Measurements from ENCODE around the gene ANKMY1. TPM values are rescaled to one million over a fixed set of nuclear protein-coding genes. Genes with fewer than 3 reads are reported as not detected.

ANKMY1 gene
- total RNA-seq, 3 donors from 2014 or later (not counting 1 experiment from before 2014, with no cell fraction given), result 43.8 to 51.5 (median 46.6) TPM

DNA sequence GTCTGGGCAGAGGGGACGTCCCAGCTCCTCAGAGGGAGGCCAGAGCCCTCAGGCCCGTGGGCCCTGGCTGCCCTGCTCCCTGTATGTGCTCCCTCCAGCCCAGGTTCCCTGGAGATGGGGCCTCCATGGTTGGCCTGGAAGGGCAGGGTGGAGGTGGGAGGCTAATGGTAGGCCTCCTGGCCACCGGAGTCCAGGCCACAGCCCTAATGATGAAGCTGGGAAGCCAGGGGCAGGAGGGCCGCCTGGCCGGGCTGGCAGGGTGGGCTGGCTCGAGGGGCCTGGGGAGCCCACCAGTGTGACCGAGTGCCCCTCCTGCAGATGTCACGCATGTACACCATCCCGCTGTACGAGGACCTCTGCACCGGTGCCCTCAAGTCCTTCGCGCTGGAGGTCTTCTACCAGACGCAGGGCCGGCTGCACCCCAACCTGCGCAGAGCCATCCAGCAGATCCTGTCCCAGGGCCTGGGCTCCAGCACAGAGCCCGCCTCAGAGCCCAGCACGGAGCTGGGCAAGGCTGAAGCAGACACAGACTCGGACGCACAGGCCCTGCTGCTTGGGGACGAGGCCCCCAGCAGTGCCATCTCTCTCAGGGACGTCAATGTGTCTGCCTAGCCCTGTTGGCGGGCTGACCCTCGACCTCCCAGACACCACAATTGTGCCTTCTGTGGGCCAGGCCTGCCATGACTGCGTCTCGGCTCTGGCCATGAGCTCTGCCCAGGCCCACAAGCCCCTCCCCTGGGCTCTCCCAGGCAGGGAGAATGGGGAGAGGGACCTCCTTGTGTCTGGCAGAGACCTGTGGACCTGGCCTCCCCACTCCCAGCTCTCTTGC is 19.7 kb upstream of the ANKMY1 start:
- no peaks in the 10 kb centered on the region for H3K9me3 Mint-ChIP-seq
- Histone ChIP-seq H3K27ac (ENCODE audit: low read length) (no peak overlapping the region), H3K27me3 (ENCODE audit: control insufficient read depth, insufficient read depth, low read length) (no peaks in the 10 kb centered on the region)

DNA sequence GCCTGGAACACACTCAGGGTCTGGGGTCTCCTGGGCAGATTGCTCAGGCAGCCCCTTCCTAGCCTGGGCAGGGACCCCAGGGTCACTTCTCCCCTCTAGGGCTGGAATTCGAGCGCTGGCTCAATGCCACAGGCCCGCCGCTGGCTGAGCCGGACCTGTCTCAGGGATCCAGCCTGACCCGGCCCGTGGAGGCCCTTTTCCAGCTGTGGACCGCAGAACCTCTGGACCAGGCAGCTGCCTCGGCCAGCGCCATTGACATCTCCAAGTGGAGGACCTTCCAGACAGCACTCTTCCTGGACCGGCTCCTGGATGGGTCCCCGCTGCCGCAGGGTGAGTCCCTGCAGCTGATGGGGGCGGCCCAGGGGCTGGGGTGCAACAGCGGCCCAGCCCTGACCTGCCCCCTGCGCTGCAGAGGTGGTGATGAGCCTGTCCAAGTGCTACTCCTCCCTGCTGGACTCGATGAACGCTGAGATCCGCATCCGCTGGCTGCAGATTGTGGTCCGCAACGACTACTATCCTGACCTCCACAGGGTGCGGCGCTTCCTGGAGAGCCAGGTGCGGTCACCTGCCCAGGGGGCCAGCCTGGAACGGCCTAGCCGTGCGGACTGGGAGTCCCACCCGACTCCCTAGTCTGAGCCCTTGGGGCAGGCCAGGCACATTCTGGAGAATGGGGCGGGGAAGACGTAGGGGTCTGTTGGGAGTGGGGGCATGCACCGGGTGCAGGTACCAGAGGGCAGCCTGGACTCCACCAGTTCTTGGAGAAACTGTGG is 18.8 kb upstream of the ANKMY1 start:
- no peak for DNase-seq
- H3K36me3 Mint-ChIP-seq, result no peaks in the 10 kb centered on the region

More for the DNA sequence above, 19.7 kb upstream of the ANKMY1 start:
- H3K4me1 ChIP-seq (ENCODE audit: control insufficient read depth, insufficient read depth, low read length), result peaks cover 30% of the 10 kb centered on the region
- no peaks in the 10 kb centered on the region for H3K9me3 ChIP-seq (ENCODE audit: control insufficient read depth, insufficient read depth, low read length)
- no peak overlapping the region for H3K4me3 ChIP-seq (ENCODE audit: low read length)
- TF ChIP-seq CTCF (IDR thresholded peaks at IDR 0.05), result no peak
- ATAC-seq, result no peak
- Mint-ChIP-seq H3K4me3 (no peak overlapping the region), H3K4me1 (peaks cover 21 to 39% of the 10 kb centered on the region in 2 donors), H3K27ac (no peak overlapping the region), H3K27me3 (ENCODE audit: low read depth in 2 of 2) (no peaks in the 10 kb centered on the region), H3K36me3 (no peaks in the 10 kb centered on the region)
- no peak for DNase-seq
- intact Hi-C loops (cut with micrococcal nuclease), result no loop called here
- 97% methylated on average over 26 of the region's 26 CpGs for WGBS (ENCODE audit: insufficient coverage)
- peaks cover 55% of the 10 kb centered on the region for H3K36me3 ChIP-seq (ENCODE audit: control insufficient read depth, insufficient read depth, low read length)

GRCh38 chr2:240576036-240576435 is 18.2 kb upstream of the ANKMY1 start:
- H3K4me3 Mint-ChIP-seq, result no peak overlapping the region
- no peaks in the 10 kb centered on the region for H3K27me3 Mint-ChIP-seq (ENCODE audit: low read depth in 2 of 2)
- peaks cover 64% of the 10 kb centered on the region for H3K36me3 ChIP-seq (ENCODE audit: control insufficient read depth, insufficient read depth, low read length)
- peaks cover 44% of the 10 kb centered on the region for H3K4me1 ChIP-seq (ENCODE audit: control insufficient read depth, insufficient read depth, low read length)
- no peak for TF ChIP-seq CTCF (IDR thresholded peaks at IDR 0.05)
- whole genome bisulfite sequencing (ENCODE audit: insufficient coverage), result 90% methylated on average over 6 of the region's 6 CpGs
- no peak for DNase-seq
- no peaks in the 10 kb centered on the region for H3K36me3 Mint-ChIP-seq
- H3K27ac ChIP-seq (ENCODE audit: low read length), result no peak overlapping the region
- H3K4me3 ChIP-seq (ENCODE audit: low read length), result no peak overlapping the region
- no peak for ATAC-seq
- H3K9me3 Mint-ChIP-seq, result no peaks in the 10 kb centered on the region
- no peak overlapping the region for H3K27ac Mint-ChIP-seq
- H3K27me3 ChIP-seq (ENCODE audit: control insufficient read depth, insufficient read depth, low read length), result no peaks in the 10 kb centered on the region
- H3K9me3 ChIP-seq (ENCODE audit: control insufficient read depth, insufficient read depth, low read length), result no peaks in the 10 kb centered on the region
- H3K4me1 Mint-ChIP-seq, result peaks cover 31 to 51% of the 10 kb centered on the region in 2 donors
- intact Hi-C loops (cut with micrococcal nuclease), result no loop called here

More for the DNA sequence above, 18.8 kb upstream of the ANKMY1 start:
- Histone ChIP-seq H3K4me3 (ENCODE audit: low read length) (no peak overlapping the region), H3K27me3 (ENCODE audit: control insufficient read depth, insufficient read depth, low read length) (no peaks in the 10 kb centered on the region), H3K27ac (ENCODE audit: low read length) (no peak overlapping the region), H3K9me3 (ENCODE audit: control insufficient read depth, insufficient read depth, low read length) (no peaks in the 10 kb centered on the region), H3K36me3 (ENCODE audit: control insufficient read depth, insufficient read depth, low read length) (peaks cover 62% of the 10 kb centered on the region), H3K4me1 (ENCODE audit: control insufficient read depth, insufficient read depth, low read length) (peaks cover 38% of the 10 kb centered on the region)
- H3K27ac Mint-ChIP-seq, result no peak overlapping the region
- no peak for ATAC-seq
- no peaks in the 10 kb centered on the region for H3K9me3 Mint-ChIP-seq
- TF ChIP-seq CTCF (IDR thresholded peaks at IDR 0.05), result no peak
- H3K27me3 Mint-ChIP-seq (ENCODE audit: low read depth in 2 of 2), result no peaks in the 10 kb centered on the region
- intact Hi-C loops (cut with micrococcal nuclease), result no loop called here
- H3K4me3 Mint-ChIP-seq, result no peak overlapping the region
- peaks cover 26 to 45% of the 10 kb centered on the region in 2 donors for H3K4me1 Mint-ChIP-seq
- WGBS (ENCODE audit: insufficient coverage), result 97% methylated on average over 32 of the region's 32 CpGs

Data from natural killer cell (primary cell).